Astrocyte of the hippocampus (primary cell): Measurements from ENCODE around the gene UBN1.
A peak's percentile ranks its signal among the peaks of the same experiment; 100 is the strongest.

Source experiments
- DNase-seq: peaks from one replicate; pipeline ENCODE4 v3.0.0; 2011; ENCODE audit warnings: low read depth, low spot score

UBN1 gene

DNA sequence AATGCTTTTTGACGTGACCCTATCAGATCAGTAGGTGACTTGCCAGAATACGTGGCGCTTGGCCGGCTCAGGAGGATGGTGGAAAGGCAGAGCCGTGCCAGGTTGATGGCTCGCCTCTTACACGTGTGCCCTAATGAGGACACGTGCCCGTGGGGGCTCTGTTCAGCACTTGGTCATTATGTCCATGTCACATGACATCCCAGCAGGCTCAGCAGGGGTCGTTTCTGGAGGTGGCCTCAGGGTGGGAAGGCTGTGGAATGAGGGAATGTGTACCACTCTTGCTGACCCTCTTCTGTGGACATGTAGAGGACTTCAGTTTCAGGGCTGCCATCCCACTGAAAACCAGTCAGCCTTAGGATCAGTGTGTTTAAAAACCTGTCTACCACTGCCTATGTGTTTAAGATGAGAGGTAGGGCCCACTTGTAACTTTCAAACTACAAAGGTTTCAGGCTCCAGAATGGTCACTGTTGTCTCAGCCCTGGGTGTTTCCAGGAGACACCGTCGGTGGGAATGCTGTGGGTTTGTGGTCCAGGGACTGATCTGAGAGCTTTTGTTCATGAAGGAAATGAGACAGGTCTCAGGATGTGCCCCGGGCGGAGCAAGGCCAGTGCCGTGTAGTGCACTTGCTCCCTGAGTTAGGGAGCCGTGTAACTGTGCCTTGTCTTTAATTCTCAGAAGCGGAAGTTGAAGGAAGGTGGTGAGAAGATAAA, 12.1 kb downstream of the UBN1 start:
- DNase-seq = peak; percentile 56

DNA sequence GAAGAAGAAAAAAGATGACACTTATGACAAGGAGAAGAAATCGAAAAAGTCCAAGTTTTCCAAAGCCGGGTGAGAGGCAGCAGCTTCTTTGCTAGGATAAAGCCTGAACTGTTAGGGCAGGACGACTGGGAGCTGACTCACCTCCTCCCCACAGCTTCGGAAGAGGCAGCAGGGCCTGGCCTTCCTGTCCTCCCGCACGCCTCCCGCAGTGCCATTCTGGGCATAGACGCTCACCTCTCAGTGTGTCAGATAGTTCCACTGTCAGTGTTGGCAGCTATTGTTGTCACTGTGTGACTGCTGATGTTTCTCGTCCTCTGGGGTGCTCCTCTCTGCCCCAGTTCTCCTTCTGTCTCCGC, 12.6 kb downstream of the UBN1 start:
- DNase-seq = peak; percentile 64

- no peak for DNase-seq
Observed at GRCh38 chr16:4860727-4861342, 13.6 kb downstream of the UBN1 start.

DNA sequence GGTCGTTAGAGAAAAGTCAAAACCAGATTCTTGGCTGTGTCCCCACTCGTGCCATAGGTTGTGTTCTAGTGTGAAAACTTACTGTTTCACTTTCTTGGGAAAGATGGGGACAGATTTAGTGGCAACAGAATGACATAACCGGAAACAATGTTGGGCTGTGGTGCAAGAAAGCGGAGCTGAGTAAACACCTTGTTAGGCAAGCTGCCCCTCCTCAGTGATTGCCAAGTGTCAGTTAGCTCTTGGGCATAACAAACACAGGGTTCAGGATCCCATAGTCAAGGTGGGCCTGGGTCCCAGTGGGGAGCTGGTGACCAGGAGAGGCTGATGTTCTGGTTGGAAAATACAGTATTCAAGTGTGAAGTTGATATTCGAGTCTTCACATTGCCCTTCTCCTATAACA, 15.4 kb downstream of the UBN1 start:
- DNase-seq = no peak

DNA sequence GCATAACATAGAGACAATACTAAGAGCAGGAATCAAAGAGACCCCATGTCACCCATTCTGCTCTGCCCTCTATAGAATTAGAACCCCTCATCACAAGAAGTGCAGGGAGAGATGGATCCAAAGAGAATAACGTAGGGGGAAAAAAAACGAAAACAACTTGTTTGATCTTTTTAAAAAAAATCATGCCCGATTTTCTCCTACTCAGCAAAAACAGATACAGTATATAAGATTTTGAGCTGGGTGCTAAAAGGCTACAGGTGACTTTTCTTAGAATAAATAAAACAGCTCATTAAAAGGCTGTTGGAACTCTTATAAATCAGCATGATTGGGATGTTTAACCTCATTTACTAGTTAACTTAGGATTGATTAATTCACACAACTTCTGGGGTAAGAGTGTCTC, 17.4 kb downstream of the UBN1 start:
- no peak for DNase-seq

DNA sequence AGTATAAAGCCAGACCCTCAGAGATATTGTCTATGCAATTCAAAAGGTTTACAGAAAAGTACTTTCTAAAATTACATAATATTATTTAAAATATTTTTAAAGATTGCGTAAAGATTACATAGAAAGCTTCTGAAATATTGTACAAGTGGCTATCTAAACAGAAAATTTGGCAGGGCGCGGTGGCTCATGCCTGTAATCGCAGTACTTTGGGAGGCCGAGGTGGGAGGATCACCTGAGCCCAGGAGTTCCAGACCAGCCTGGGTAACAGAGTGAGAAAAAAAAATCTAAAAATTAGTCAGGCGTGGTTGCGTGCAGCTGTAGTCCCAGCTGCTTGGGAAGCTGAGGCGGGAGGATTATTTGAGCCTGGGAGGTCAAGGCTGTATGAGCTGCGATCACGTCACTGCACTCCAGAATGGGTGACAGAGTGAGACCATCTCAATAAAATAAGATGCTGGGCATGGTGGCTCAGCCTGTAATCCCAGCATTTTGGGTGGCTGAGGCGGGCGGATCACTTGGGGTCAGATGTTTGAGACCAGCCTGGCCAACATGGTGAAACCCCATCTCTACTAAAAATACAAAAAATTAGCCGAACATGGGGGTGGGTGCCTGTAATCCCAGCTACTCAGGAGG, 18.1 kb downstream of the UBN1 start:
- DNase-seq = no peak

DNA sequence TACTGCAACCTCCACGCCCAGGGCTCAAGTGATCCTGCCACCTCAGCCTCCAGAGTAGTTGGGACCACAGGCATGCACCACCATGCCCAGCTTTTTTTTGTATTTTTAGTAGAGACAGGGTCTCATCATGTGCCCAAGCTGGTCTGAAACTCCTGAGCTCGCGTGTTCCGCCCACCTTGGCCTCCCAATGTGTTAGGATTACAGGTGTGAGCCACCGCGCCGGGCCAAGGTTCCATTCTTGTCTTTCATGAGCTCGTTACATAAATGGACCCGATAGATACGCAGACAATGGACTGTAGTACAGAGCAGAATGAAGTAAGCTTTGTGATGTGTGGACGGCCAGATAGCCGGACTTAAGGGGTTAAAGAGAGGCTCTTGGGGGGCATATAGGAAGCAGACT, 19.3 kb downstream of the UBN1 start:
- DNase-seq = no peak

DNA sequence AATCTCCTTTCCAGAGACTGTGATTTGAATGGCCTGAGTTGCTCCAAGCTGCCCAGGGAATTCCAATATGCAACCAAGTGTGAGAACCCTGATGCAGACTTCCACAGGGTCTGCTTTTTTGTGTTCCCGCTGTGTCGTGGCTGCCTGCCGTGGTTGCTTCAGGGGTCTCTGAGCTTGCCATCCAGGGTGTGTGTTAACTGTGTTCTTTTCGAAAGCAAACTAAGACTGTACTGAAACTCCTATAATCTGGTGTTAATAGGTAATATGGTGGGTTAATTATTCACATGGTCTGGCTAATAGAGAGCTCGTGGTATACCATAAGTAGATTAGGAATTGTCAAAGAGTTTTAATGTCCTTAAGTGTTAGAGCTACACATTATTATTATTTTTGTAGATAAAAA, 20.7 kb downstream of the UBN1 start:
- DNase-seq = no peak

DNA sequence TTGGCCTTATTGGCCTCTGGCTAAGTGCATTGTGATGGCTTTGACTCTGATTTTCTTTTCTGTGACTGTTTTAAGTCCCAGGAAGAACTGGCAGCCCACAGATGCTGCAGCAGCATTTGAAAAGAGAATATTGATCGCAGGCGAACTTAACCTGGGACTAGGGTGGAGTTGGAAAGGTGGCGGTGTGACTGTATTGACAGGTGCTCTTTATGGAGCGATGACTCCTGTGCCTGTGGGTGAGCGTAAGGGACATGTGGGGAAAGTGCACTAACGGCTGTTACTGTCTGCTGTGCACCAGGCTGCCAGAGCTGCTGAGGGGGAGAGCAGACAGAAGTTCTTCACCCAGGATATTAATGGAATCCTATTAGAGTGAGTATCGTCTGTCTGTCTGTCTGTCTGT, 21.3 kb downstream of the UBN1 start:
- DNase-seq = no peak

DNA sequence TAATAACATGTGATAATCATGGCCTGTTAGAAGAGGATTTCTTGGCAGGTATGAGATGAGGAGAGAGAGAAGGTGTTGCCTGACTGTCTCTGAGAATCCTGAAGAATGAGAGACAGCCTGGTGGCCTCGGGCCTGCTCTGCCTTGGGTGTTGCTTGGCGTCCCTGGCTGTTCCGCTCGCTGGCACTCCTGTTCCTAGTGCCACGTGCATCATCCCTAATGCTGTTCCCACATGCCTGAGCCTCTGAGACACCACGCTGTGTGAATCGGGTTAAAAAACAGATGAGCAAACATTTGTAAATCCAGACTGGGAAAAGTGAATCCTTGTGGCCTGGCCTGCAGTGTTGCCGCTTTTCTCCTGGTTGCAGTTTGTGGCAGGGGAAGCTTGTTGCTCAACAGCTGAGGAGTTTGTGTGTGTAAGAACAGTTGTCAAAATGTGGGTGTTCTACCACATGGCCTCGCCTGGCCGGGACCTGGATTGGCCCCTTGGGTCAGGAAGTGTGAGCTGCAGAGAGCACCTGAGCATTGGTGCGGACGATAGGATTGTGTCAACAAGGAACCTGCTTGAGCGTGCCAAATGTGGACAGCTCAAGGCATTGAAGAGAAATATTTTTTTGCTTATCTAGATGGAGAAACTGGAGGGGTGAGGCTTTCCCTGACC, 22.0 kb downstream of the UBN1 start:
- DNase-seq = no peak

- DNase-seq = no peak
Observed at GRCh38 chr16:4870138-4870671, 22.9 kb downstream of the UBN1 start.

GRCh38 chr16:4871071-4871470, 23.8 kb downstream of the UBN1 start:
- DNase-seq = no peak

GRCh38 chr16:4873091-4873490, 25.8 kb downstream of the UBN1 start:
- no peak for DNase-seq

DNA sequence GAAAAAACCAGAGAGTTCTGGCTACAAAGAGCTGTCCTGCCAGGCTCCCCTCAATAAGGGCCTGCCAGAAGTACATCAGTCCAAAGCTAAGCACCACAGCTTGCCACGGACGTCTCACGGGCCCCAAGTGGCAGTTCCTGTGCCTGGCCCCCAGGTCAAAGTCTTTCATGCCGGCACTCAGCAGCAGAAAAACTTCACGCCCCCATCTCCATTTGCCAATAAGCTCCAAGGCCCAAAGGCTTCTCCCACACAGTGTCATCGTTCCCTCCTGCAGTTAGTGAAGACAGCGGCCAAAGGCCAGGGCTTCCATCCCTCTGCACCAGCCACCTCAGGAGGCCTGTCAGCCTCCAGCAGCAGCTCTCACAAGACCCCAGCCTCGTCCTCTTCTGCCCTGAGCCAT, 27.4 kb downstream of the UBN1 start:
- DNase-seq = no peak

- no peak for DNase-seq
Observed at GRCh38 chr16:4876646-4877379, 29.5 kb downstream of the UBN1 start.

- DNase-seq = no peak
Observed at GRCh38 chr16:4877380-4877685, 30.1 kb downstream of the UBN1 start.

- no peak for DNase-seq
Observed at GRCh38 chr16:4879049-4879448, 31.8 kb downstream of the UBN1 start.

DNA sequence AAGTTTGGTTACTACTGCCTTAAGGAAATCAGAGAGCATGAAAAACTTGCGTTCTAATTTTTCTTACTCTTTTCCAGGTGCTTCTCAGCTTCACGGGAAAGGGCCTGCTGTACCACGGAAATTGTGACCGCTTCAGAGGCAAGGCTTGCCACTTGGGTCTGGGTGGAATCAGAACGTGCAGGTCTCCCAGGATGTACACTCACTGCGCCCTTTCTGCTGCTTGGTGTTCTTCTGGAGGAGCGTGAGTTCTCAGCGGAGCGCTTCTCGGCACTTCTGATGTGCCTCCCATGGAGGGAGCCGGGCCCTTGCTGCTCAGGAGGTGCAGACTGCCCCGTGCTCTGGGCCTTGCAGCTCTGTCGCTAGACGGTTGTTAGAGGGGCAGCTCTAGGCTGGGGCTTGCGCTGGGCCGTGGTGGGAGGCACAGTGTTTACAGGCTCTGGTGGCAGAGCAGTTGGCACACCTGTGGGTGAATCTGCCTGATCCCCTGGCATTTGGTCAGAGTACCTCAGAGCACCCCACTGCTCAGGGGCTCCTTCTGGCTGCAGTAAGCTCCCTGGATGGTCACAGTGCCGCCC, 32.8 kb downstream of the UBN1 start:
- no peak for DNase-seq

DNA sequence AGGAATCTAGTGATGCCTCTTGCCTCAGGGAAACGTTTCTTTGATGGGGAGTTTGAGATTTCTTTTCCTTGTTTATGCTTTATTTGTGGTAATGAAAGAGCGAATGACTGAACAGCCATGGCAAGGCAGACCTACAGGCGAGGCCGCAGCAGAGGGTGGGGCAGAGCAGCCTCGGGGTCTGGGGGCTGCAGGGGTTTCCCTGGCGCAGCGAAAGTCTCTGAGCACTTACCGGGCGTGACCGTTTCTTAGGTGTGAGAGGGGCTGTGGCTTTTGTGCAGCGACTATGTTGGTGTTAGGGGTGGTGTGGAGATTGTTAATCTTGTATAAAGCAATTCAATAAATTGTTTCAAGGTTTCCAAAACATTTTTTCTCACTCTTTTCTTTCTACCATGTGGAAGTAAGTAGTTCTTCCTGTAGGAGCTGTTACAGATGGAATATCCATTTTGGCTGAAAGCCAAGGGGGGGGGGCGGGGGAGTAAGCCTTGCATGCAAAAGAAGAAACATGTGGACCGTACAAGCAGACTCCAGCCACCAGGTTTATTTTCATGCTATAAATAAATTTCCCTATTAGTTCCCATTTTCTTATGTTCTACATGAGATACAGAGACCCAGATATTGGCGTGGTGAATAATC, 34.8 kb downstream of the UBN1 start:
- DNase-seq = peak; percentile 84

DNA sequence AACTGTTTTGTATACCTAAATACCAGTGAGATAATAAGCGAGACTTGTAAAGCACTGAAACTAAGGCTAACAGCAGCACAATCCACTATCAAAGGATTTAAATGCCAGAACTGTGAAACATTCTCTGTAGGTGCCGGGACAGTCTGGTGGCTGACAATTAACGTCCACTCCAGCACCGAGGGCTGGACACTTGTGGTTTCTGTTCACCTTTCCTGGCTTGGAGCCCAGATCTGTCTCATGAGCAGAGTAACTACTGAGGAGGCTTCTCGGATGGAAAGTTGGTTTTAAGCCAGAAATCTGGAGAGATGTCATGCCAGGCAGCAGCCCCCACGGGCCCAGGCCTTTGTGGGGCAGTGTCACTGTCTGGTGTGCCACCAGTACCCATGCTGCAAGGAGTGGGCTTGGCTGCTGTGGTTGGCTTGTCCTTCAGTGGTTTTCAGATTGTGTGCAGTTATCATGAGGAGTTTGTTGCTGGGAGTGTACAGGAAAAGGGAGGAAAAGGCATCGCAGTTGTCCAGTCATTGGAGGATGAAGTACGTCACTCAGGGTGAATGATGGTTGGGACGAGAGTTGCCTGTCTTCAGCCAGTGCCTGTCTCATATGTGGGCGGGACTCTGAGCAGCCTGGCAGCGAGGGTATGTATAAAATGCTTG, 35.5 kb downstream of the UBN1 start:
- DNase-seq = peak; percentile 93

DNA sequence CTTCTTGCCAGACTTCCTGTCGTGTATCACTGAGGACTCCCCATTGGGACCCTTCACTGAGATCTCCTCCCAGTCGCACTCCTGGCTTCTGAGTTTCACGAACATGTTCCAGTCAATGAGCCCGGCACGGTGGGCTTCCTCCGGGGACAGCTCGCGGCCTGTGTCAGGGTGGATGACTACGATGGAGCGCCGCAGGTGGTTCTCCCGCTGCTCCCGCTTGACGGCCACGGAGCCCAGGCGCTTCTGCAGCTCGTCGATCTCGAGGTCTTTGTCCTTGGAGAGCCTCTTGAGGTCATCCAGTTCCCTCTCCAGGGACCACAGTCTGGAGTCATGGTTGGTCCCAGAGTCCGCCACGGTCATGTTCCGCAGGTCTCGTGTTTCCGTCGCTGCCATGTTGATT, 36.2 kb downstream of the UBN1 start:
- no peak for DNase-seq
